Renal cortical epithelial cell (primary cell): ENCODE results near the gene TMEM259. TPM values are rescaled to one million over a fixed set of nuclear protein-coding genes. Genes with fewer than 3 reads are reported as not detected.

ENCODE experiments used
- DNase-seq: peaks from one replicate; pipeline ENCODE4 v3.0.0-alpha.2; 2011; ENCODE audit warnings: low read depth
- total RNA-seq: library from RNA; depleted of rRNA; stranded (reverse); fragments of >200 nt; gene quantifications from 2 replicates; pipeline ENCODE4 v1.2.3, GENCODE V29; 2014

The TMEM259 gene
- total RNA-seq, 1 donor from 2014 or later: 114 TPM

DNA sequence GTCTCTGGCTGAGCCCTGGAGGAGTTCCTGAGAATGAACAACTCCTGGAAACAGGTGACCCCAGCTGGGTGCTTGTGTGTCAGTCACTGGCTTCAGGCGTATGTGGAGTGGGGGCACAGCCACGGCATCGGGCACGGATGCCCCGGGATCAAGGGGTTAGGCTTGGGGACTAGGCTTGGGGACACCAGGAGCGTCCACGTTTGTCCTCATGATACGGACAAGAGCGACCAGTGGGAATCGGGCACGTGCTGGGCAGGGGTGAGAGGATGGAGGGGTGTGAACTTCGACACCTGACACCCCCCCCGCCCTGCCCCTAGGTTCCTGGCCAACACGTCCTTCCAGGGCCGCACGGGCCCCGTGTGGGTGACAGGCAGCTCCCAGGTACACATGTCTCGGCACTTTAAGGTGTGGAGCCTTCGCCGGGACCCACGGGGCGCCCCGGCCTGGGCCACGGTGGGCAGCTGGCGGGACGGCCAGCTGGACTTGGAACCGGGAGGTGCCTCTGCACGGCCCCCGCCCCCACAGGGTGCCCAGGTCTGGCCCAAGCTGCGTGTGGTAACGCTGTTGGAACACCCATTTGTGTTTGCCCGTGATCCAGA, 16.6 kb downstream of the TMEM259 start:
- DNase-seq: no peak

DNA sequence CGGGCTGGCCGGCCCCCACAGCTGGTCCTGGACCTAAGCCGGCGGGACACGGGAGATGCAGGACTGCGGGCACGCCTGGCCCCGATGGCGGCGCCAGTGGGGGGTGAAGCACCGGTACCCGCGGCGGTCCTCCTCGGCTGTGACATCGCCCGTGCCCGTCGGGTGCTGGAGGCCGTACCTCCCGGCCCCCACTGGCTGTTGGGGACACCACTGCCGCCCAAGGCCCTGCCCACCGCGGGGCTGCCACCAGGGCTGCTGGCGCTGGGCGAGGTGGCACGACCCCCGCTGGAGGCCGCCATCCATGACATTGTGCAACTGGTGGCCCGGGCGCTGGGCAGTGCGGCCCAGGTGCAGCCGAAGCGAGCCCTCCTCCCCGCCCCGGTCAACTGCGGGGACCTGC, 17.6 kb downstream of the TMEM259 start:
- no peak for DNase-seq

DNA sequence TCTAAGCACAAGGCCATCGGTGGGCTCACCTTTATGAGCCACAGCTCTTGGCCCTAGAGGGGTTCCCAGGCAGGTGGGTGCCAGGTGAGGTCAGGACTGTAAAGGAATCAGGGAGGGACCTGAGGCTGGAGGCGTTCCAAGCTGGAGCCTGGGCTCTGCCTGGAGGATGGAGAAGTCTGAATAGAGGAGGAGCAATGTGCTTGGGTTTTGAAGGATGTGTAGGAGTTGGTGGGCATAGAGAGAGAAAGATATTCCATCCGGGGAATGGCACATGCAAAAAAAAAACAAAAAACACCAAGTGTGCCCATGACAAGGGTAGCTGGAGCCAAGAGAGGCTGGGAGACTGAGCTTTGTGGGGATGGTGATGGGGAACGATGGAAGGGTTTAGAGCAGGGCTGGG, 18.3 kb downstream of the TMEM259 start:
- no peak for DNase-seq

DNA sequence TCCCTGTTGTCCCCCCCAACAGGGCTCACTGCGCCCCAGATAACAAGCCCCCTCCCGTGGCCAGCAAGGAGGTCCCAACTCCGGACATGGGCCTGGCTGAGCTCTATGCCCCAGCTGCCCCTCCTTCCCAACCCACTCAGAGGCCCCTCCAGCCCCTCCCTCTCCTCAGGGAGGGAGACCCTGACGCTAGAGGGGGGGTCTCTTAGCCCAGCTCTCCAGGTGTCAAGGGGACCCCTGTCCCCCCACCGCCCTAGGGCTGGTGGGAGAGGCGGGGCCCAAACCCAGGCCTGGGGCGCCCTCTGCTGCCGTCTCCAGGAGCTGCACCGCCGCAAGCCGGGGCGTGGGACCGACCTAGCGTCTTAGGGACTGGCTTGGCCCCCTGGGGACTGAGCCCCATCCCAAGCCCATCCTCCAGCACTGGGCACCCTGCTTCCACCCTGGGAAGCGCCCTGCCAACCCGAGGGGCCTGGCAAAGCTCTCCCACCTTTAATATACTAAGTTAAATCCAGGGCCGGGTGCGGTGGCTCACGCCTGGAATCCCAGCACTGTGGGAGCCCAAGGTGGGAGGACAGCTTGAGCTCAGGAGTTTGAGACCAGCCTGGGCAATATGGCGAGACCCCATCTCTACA, 19.3 kb downstream of the TMEM259 start:
- no peak for DNase-seq

DNA sequence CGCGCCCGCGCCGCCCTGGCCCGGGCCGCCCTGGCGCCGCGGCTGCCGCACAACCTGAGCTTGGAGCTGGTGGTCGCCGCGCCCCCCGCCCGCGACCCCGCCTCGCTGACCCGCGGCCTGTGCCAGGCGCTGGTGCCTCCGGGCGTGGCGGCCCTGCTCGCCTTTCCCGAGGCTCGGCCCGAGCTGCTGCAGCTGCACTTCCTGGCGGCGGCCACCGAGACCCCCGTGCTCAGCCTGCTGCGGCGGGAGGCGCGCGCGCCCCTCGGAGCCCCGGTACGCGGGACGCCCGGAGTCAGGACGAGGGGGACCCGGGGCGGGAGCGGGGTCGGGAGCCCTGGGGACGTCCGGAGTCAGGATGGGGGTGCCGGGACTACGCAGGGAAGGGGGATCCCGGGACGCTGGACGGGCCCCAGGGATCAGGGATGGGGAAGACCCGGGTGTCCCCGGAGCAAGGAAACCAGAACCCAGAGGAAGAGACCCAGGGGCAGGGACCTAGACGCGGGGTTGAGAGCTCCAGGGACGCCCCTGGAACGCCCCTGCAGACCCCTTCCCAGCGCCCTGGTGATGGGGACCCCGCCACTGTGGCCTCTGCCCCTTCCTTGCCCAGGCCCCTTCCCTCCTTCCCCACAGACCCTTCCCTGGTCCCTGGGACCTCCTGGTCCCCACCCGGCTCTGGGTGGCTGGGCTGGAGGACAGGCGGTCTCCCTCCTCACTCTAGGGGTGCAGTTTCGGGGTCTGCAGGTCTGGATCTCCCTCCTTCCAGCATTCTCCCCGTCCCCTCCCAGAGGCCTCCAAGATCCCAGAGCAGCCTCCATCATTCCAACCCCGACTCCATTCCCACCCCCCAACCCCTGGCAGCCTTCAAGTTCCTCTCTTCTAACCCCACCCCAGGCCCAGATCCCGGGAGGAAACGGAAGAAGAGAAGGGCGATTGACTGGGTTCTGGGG, 20.1 kb downstream of the TMEM259 start:
- no peak for DNase-seq

DNA sequence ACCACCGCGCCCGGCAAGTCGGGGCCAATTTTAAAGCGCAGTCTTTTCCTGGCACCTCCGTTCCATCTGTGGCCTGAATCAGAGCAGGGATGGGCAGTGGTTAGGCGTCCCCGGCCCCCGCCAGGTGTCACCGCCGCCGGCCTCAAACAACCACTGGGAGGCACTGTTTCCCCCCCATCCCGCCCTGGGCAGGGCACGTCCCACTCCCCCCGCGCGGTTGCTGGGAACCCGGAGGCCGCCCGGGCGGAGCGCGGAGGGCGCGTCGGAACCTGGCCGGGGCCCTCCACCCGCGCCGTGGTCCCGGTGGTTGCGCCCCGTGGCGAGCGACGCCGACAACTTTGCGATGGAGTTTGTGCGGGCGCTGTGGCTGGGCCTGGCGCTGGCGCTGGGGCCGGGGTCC, 20.8 kb downstream of the TMEM259 start, which contains the start of gene GRIN3B:
Gene GRIN3B, plus strand, starts transcription at position 325 of the 400 bp plus-strand sequence. Its CDS starts 19 bp downstream, at position 344.
- DNase-seq: no peak

DNA sequence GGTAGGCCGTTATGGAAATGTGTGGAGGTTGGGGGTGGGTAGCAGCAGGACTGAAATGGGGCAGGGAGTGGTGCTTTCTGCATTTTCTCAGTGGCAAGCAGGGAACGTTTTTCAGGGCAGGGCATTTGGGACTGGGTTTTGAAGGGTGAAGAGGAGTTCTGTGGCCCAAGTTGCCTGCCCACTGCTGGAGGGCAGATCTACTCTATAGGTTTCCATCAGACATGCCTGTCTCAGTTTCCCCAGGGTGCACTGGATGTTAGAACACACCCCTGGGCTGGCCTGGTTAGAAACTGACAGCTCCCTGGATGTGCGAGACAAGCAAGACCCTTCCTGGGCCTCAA, 21.6 kb downstream of the TMEM259 start:
- DNase-seq: no peak

DNA sequence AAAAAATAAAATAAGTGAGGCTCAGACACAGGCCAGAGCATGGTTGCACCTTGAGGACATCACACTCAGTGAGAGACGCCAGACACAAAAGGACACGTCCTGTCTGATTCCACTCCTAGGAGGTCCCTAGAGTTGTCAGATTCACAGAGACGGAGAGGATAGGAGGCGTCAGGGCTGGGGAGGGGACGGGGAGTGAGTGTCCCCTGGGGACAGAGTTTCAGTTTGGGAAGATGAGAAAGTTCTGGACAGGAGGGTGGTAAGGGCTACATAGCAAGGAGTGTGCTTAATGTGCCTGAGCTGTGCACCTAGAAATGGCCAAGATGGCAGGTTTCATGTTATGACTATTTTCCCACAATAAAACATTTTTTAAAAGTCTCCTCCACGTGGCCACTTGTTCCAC, 22.9 kb downstream of the TMEM259 start:
- DNase-seq: no peak

DNA sequence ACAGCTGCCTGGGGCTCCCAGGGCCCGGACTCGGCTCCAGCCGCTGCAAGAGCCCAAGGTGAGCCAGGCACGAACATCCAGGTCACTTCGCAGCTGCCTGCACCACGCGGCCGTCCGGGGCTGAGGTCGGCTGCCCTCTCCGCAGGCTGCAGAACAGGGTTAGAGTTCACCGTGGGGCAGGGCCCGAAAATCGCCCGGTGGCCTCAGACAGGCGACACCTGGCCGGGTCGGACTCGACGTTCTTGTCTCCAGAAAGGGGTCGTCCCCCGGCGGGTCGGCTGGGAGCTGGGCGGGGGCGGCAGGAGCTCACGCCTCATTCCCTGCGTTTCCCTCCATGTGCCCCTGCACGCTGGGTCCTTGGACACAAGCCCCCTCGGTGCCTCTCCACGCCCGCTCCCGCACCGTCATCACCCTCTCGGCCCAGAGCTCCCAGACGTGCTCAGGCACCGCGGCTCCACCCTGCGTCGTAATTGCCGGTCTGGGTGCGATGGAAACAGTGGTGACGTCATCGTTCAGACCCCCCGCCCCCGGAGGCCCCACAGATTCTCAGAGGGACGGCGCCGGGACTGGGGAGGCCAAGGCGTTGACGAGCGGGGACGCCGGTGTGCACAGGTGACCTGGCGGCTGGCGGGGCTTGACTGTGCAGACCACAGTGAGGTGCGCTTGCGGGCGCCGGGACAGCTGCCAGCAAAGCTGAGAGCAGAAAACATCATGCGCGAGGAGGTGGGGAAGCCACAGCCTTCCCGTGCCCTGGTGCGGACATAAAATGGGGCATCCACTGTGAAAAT, 24.7 kb downstream of the TMEM259 start:
- no peak for DNase-seq

DNA sequence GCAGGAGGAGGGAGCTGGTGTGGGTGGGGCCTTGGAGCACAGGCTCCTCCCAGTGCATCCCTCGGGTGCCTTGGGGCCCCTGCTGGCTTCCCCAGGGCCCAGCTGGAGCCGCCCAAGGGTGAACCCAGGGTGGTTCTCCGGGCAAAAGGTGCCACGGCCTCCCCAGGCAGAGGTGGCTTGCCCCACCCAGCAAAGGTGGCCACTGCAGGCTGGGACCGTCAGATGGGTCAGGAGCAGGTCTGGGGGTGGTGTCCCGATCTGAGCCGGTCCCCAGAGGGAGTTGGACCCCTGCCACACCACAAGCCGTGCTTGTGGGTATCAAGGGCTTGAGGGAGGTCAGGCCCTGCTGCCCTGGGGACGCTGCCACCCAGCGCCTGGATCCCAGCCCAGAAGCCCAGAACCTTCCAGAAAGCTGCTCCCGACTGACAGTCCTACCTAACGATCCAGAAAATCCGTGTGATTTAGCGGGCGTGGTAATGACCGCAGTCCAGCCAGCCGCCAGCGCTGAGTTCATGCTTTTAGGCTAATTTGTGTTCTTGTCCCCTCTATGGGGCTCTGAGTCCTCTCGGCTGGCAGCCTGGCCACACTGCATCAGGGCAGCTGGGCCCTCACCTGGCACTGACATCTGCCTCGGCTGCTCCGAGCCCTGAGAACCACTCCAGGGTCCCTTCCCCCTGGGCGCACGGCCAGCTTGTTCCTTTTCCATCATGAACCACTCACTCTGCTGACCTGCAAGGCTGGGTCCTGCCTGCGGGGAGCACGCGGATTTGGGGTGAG, 25.7 kb downstream of the TMEM259 start:
- DNase-seq: peak; percentile 78

DNA sequence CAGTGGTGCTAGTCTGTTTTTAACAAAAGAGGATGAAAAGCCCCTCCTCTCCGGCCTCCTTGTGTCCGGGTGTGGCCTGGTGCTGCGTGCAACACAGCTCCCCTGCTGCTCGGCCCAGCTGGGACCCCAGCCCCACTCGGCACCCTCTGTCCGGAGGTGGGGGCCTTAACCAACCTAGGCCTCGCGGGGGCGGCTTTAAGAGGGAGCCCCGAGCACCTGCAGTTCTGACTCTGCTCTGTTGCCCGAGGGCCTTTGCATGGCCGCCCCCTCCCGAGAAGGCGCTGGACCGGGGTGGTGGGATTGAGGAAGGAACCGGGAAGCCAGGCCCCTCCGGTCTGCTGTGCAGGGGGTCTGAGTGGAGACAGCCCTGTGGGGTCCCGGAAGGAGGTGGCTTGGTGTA, 26.4 kb downstream of the TMEM259 start:
- DNase-seq: no peak

DNA sequence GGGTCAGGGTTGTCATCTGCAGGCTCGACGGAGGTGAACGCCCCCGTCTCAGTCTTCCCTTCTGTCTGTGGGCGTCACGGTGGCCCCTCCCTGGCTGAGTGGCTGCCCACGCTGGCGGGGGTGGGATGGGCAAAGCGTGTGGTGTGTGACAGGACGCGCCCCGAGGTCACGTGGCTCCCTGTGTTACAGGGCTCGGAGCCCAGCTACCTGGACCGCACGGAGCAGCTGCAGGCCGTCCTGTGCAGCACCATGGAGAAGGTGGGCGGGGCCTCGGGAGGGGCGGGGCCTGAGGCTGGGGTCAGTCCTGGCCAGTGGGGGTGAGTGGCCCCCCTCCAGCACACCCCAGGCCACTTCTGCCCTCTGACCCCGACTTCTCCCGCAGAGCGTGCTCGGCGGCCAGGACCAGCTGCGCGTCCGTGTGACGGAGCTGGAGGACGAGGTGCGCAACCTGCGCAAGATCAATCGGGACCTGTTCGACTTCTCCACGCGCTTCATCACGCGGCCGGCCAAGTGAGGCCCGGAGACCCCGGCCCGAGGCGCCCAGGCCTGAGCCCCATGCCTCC, 27.0 kb downstream of the TMEM259 start:
- DNase-seq: no peak

DNA sequence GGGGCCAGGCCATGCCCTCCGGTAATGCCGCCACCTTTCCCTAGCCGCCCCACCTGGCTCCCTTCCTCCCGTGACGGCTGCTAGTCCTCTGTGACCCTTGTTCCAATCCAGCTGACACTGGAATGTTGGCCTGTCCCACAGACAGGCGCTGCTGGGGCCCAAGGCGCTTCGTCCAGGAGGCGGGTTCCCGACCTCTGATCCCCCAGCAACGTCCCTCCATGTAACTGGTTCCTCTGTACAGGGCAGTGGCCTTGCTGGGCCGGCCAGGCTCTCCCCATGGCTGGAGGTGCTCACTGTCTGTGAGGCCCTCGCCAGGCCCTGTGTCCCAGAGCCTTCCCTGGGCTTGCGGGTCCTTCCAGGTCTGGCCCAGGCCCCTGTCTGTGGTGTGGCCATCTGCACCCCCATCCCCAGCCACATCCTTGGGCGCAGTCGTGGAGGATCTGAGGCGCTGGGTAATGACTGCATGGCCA, 27.5 kb downstream of the TMEM259 start:
- no peak for DNase-seq

DNA sequence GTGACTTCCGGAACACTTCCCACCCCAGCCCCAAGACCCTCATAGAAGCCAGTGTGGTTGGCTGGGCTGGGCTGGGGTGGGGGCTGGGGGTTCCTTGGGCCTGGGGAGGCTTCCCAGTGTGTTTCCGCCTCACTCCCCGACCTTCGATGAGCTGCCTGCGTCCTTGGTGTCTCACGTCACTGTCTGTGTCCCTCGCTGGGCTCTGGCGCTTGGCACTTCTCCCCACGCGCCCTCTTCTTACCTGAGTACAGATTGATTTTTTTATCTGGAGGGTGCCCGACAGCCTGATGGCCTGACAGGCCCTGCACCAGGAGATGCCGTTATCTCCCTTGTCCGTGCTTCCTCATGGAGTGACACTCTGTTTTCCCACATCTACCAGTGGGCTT, 28.3 kb downstream of the TMEM259 start:
- DNase-seq: no peak

DNA sequence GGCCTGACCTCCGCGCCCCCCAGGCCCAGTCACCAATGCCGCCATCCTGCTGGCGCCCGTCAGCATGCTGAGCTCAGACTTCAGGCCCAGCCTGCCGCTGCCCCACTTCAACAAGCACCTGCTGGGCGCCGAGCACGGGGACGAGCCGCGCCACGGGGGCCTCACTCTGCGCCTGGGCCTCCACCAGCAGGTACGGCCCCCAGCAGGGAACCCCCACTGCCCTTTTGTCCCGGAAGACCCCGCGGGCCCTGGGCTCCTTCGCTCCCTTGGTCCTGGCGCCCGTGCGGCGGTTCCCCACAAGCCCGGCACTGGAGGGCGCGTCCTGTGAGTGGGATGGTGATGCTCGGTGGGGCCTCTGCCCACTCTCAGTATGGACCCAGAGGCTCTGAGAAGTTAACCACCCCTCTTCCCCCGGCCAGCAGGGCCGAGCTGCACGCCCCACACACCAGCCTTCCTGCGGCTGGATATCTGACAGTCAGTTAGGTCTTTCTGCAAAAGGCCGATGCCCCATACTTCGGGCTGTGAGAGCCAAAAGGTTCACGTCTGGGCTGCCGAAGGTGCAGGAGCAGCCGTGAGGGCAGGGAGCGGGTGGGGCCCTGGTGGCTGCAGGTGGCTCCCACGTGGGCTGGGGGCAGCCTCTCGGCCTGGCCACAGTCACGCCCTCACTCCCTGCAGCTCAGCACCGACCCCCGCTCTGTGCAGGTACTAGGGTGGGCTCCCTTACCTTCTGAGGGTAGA, 28.8 kb downstream of the TMEM259 start:
- no peak for DNase-seq

DNA sequence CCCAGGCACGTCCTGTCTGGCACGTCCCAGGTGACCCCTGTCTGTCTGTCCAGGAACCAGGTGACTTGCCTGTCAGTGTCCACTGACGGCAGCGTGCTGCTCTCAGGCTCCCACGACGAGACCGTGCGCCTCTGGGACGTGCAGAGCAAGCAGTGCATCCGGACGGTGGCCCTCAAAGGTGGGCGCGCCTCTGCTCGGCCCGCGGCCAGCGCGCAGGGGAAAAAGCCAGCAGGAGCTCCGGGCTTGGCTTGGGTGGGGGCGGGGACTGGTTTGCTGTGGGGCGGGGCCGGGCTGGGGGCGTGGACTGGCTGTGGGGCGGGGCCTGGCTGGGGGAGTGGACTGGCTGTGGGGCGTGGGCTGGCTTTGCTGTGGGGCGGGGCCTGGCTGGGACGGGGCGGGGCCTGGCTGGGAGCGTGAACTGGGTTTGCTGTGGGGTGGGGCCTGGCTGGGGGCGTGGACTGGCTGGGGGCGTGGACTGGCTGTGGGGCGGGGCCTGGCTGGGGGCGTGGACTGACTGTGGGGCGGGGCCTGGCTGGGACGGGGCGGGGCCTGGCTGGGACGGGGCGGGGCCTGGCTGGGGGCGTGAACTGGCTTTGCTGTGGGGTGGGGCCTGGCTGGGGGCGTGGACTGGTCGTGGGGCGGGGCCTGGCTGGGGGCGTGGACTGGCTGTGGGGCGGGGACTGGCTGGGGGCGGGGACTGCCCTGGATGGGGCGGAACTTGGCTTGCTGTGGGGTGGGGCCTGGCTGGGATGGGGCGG, 29.6 kb downstream of the TMEM259 start:
- no peak for DNase-seq

DNA sequence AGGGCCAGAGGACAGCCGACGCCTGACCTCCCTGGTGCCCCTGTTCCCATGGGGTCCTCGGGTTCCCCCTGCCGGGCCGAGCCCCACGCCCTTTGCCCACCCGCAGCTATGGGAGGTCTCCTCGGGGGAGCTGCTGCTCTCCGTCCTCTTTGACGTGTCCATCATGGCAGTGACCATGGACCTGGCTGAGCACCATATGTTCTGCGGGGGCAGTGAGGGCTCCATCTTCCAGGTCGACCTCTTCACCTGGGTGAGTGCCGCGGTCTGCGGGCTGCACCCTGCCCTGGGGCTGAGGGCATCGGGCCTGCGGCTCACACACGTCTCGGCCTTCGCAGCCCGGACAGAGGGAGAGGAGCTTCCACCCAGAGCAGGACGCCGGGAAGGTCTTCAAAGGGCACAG, 30.2 kb downstream of the TMEM259 start:
- no peak for DNase-seq

DNA sequence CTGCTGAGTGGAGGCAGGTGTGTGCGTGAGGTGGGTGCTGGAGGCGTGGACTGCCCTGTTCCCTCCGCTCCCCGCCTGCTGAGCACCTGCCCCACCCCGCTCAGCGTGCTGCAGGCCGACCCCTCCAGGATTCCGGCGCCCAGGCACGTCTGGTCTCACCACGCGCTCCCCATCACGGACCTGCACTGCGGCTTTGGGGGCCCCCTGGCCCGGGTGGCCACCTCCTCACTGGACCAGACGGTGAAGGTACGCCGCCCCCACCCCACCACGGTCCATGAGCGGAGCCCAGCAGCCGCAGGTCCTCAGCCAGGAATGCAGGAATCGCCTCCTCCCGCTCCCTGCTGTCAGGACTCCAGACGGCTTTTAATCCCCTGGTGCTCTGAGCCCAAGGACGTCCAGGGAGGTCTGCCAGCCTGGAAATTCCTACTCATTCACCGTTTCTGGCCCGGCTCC, 30.8 kb downstream of the TMEM259 start:
- no peak for DNase-seq

DNA sequence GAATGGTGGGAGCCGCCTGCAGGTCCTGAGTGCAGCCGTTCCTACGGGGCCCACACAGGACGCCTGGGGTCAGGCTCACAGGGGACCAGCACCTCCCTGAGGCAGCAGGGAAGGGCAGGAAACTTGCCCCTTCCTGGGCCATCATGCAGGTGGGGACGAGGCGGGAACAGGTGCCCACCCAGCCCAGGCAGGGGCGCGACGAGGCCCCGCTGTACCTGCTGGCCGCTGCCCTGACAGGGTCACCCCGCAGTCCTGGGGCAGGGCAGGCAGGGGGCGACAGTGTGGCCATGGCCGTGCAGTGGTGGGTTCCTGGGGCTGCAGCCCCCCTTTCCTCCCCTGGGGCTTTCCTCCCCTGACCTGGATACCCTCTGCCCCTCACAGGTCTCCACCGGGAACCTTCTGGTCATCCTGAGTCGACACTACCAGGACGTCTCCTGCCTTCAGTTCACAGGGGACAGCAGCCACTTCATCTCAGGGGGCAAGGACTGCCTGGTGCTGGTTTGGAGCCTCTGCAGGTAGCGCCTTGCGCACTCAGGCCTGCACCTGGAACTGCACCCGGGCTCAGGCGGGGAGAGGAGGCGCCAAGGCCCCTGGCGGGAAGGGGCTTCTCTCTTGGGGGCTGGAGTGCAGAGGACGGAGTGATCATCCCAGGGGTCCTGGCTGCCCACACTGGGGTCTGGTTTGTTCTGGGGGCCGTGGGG, 31.4 kb downstream of the TMEM259 start:
- DNase-seq: no peak
